Adipocyte (in vitro differentiated cells): ENCODE data around the gene MAP3K9.
A peak's percentile ranks its signal among the peaks of the same experiment; 100 is the strongest.
"Not testable (repeated sequence)": the region's sequence is repeated elsewhere in the genome, so short reads cannot be mapped to it uniquely, and the experiment has no call there.

ENCODE experiments used
- DNase-seq: peaks from one replicate; pipeline ENCODE4 v3.0.0-alpha.2; 2015; ENCODE audit warnings: low read depth
- H3K27me3 ChIP-seq: replicated peaks from 2 replicates; pipeline ENCODE4 v1.7.0; 2013; ENCODE audit warnings: mild to moderate bottlenecking, low read length, moderate library complexity; ENCODE audit not compliant: control insufficient read depth, insufficient read depth
- H3K36me3 ChIP-seq: 2 replicates; pipeline ENCODE4 v1.7.0; 2013; ENCODE audit warnings: low read length, mild to moderate bottlenecking, moderate library complexity; ENCODE audit not compliant: control insufficient read depth, insufficient read depth, severe bottlenecking
- H3K4me1 ChIP-seq: 2 replicates; pipeline ENCODE4 v1.7.0; 2013; ENCODE audit warnings: mild to moderate bottlenecking, low read length, moderate library complexity; ENCODE audit not compliant: control insufficient read depth, insufficient read depth
- H3K4me3 ChIP-seq: 2 replicates; pipeline ENCODE4 v1.7.0; 2013; ENCODE audit warnings: mild to moderate bottlenecking, low read length, moderate library complexity
- H3K9ac ChIP-seq: 2 replicates; pipeline ENCODE4 v1.7.0; 2013; ENCODE audit warnings: mild to moderate bottlenecking, low read length, moderate library complexity
- H3K9me3 ChIP-seq: 2 replicates; pipeline ENCODE4 v1.7.0; 2013; ENCODE audit warnings: mild to moderate bottlenecking, low read length, moderate library complexity; ENCODE audit not compliant: control insufficient read depth

Gene MAP3K9

DNA sequence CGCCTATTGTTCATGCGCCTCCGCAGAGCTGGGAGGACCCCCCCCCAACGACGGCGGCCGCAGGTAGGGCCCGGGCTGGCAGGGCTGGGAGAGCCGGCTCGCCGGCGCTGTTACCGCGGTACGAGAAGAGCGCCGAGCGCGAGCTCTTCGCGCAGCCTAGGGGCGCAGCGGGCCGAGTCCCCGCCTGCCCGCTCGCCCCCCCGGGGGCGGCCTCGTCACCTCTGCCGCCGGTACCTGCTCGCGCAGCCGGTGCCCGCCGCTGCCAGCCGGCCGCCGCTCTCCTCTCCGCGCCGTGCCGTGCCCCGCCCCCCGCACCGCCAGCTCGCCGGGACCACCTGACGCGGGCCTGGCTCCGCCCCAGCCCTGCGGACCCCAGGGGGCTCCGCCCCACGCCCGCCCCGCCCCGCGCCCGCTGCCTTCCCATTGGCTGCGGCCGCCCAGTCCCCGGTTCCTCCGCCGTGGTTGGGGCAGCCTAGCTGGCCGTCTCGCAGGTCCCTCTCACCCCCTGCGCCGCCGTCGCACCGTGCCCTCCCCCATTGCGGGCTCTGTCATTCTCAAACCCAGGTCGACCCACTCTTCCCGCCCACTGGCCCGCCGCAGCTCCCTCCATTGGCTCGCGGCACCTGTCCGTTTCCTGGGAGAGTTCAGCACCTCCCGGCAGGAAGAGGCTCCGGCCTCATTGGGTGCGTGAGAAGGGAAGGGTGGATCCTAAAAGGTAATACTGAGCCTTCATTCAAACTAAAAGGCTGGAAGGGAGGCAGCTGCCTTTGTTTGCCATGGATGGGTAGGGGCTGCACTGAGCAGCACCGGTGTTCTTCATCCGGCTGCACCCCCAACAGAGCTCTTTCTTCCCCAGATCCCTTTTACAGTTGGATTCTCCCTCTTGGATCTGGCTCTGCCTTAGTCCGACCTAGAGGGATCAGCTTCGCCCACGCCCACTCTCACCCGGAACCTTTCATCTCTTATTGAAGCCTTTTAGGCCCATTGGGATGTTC, at the start of gene MAP3K9:
Gene MAP3K9 (minus strand): TSS at position 289 of the 995 bp plus-strand sequence. CDS start 342 bp downstream, outside the sequence.
- H3K36me3 ChIP-seq = no peaks in the 10 kb centered on the region
- no peaks in the 10 kb centered on the region for H3K4me1 ChIP-seq
- H3K4me3 ChIP-seq = peak within 1 kb of the TSS; percentile 70
- DNase-seq = peak; percentile 56
- H3K27me3 ChIP-seq = peaks cover 53% of the 10 kb centered on the region
- H3K9ac ChIP-seq = no peak within 1 kb of the TSS
- H3K9me3 ChIP-seq = no peaks in the 10 kb centered on the region

- Histone ChIP-seq H3K36me3 (no peaks in the 10 kb centered on the region), H3K9ac (no peak overlapping the region), H3K27me3 (no peaks in the 10 kb centered on the region), H3K4me3 (no peak overlapping the region), H3K4me1 (peaks cover 5% of the 10 kb centered on the region), H3K9me3 (no peaks in the 10 kb centered on the region)
- DNase-seq = no peak
Observed at GRCh38 chr14:70858641-70859040, 49.3 kb upstream of the MAP3K9 start.

DNA sequence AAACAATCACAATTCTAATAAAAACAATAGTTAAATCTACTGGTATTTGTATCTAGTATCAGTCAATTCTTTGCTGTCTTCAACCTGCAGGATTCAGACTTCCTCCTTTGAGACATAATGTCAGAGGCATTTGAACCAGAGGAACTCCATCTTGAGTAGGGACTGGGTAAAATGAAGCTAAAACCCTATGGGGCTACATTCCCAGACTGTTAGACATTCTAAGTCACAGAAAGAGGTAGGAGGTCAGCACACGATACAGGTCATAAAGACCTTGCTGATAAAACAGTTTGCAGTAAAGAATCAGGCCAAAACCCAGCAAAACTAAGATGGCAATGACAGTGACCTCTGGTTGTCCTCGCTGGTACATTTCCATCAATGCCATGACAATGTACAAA, 48.2 kb upstream of the MAP3K9 start:
- Histone ChIP-seq H3K27me3 (no peaks in the 10 kb centered on the region), H3K4me3 (no peak overlapping the region), H3K36me3 (no peaks in the 10 kb centered on the region), H3K4me1 (peaks cover 5% of the 10 kb centered on the region), H3K9ac (no peak overlapping the region), H3K9me3 (no peaks in the 10 kb centered on the region)
- DNase-seq = no peak

- H3K36me3 ChIP-seq = no peaks in the 10 kb centered on the region
Observed at GRCh38 chr14:70856851-70857495, 47.7 kb upstream of the MAP3K9 start.

GRCh38 chr14:70855486-70855885, 46.2 kb upstream of the MAP3K9 start:
- Histone ChIP-seq H3K9me3 (no peaks in the 10 kb centered on the region), H3K36me3 (no peaks in the 10 kb centered on the region), H3K4me1 (peaks cover 5% of the 10 kb centered on the region), H3K9ac (no peak overlapping the region), H3K4me3 (no peak overlapping the region), H3K27me3 (no peaks in the 10 kb centered on the region)
- no peak for DNase-seq

More at GRCh38 chr14:70856851-70857495, 47.7 kb upstream of the MAP3K9 start:
- Histone ChIP-seq H3K27me3 (no peaks in the 10 kb centered on the region), H3K9ac (no peak overlapping the region), H3K9me3 (no peaks in the 10 kb centered on the region), H3K4me3 (no peak overlapping the region), H3K4me1 (peaks cover 5% of the 10 kb centered on the region)
- DNase-seq = peak; percentile 45

DNA sequence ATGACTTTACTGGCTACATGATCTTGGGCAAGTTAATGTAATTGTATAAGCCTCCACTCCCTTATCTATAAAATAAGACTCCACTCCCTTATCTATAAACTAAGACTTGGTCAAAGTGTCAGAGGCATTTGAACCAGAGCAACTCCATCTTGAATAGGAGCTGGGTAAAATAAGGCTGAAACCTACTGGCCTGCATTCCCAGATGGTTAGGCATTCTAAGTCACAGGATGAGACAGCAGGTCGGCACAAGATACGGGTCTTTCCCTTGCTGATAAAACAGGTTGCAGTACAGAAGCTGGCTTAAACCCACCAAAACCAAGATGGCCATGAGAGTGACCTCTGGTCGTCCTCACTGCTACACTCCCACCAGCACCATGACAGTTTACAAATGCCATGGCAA, 44.3 kb upstream of the MAP3K9 start:
- H3K4me3 ChIP-seq, H3K9ac ChIP-seq, H3K9me3 ChIP-seq, H3K27me3 ChIP-seq, DNase-seq, H3K36me3 ChIP-seq: not testable (repeated sequence)
- H3K4me1 ChIP-seq = peaks cover 10% of the 10 kb centered on the region

GRCh38 chr14:70847406-70848090, 38.2 kb upstream of the MAP3K9 start:
- Histone ChIP-seq H3K27me3 (no peaks in the 10 kb centered on the region), H3K9me3 (no peaks in the 10 kb centered on the region), H3K36me3 (no peaks in the 10 kb centered on the region), H3K4me3 (no peak overlapping the region), H3K4me1 (peaks cover 21% of the 10 kb centered on the region), H3K9ac (no peak overlapping the region)
- DNase-seq = no peak

- H3K36me3 ChIP-seq = no peaks in the 10 kb centered on the region
- H3K27me3 ChIP-seq = no peaks in the 10 kb centered on the region
- H3K4me1 ChIP-seq = peaks cover 25% of the 10 kb centered on the region
- H3K4me3 ChIP-seq = no peak overlapping the region
- DNase-seq = no peak
- no peak overlapping the region for H3K9ac ChIP-seq
- H3K9me3 ChIP-seq = no peaks in the 10 kb centered on the region
Observed at GRCh38 chr14:70845601-70846000, 36.3 kb upstream of the MAP3K9 start.

- Histone ChIP-seq H3K4me3 (no peak overlapping the region), H3K27me3 (no peaks in the 10 kb centered on the region), H3K36me3 (no peaks in the 10 kb centered on the region), H3K9me3 (no peaks in the 10 kb centered on the region), H3K9ac (peak overlapping the region; percentile 31), H3K4me1 (peaks cover 20% of the 10 kb centered on the region)
- DNase-seq = no peak
Observed at GRCh38 chr14:70842851-70843462, 33.6 kb upstream of the MAP3K9 start.

DNA sequence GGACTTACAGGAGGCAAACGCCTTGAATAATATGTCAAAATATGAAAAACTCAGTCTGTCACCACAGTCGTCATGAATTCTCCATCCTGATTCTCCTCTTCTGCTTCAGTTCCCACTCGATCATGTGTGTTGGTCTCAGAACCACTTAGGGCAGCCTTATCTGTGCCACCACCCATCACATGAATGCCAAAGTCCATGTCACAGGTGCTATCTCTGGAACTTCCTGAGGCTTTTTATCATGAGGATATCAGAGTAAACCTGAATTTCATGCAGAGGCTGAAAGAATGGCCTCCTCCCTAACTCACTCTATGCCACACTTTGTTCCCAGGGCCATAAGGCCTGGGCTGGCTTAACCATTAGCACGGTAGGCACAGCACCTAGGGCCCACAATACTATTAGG, 28.8 kb upstream of the MAP3K9 start:
- Histone ChIP-seq H3K36me3 (no peaks in the 10 kb centered on the region), H3K9me3 (peaks cover 4% of the 10 kb centered on the region), H3K9ac (no peak overlapping the region), H3K27me3 (no peaks in the 10 kb centered on the region), H3K4me1 (peaks cover 9% of the 10 kb centered on the region), H3K4me3 (no peak overlapping the region)
- DNase-seq = no peak

DNA sequence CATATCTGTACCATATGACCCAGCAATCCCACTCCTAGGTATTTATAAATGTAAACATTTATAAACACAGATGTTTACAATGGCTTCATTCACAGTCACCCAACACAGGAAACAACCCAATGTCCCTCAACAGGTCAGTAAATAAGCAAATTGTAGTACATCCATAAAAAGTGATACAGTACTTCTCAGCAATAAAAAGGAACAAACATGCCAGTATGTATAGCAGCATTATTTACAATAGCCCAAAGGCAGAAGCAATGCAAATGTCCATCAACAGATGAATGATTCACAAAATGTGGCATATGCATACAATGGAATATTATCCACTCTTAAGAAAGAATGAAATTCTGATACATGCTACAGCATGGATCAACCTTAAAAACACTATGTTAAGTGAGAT, 27.6 kb upstream of the MAP3K9 start:
- H3K9ac ChIP-seq = no peak overlapping the region
- H3K27me3 ChIP-seq = no peaks in the 10 kb centered on the region
- no peak overlapping the region for H3K4me3 ChIP-seq
- H3K9me3 ChIP-seq = peaks cover 4% of the 10 kb centered on the region
- DNase-seq = no peak
- no peaks in the 10 kb centered on the region for H3K36me3 ChIP-seq
- peaks cover 7% of the 10 kb centered on the region for H3K4me1 ChIP-seq
